Measurements from ENCODE around the gene LUM.
"Not testable (repeated sequence)": the region's sequence is repeated elsewhere in the genome, so short reads cannot be mapped to it uniquely, and the experiment has no call there.

Gene LUM

DNA sequence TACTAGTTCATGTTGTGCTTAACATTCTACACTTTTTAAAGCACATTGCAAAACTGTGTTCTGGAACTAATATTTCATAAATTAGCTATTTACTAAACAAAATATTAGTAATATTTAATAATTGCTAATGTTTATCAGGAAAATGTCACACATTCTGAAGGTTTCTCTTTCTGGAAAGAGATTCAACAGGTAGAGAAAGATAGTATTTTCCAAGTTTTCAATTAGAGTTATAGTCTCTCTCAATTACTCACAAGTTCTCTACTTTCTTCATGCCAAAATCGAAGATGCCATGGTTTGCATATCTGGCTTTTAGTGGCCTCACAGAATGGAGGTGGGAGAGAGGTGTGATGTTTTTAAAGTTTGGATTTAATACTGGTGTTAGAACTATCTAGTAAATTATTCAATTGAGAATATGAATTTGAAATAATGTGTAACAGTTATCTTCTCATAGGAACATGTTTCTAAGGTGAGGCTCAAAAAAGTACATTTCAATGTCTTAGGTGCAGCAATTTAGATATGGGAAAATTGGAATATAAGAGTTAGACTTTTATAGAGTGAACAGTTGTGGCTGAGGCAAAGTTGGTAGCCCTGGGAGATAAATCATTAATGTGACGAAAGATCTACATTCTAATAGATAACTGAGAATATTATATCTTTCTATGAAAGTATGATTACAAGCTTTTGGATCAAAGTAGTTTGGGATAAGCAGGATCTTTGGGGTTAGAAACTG is 1.5 kb downstream of the LUM start:
- DNase-seq, result no peak

DNA sequence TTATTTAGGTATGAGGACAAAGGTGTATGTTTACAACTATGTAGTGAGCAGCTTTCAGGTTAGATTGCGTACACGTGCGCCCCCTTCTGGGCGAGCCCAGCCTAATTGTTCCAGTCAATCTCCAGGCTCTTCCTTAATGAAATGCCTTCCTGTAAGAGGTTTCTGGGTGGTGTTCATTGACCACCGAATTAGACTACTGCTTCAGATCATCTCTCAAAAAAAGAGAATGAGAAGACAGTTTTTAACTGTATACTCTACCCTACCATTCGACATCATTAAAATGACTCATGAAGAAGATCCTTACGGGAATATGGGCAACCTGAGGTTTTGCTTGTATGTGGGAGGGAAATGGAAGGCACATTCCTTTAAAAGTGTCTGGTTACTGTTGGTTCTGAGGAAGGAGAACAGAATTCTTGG is 2.1 kb downstream of the LUM start:
- peak; percentile 59 to 78 (median 63) for DNase-seq

DNA sequence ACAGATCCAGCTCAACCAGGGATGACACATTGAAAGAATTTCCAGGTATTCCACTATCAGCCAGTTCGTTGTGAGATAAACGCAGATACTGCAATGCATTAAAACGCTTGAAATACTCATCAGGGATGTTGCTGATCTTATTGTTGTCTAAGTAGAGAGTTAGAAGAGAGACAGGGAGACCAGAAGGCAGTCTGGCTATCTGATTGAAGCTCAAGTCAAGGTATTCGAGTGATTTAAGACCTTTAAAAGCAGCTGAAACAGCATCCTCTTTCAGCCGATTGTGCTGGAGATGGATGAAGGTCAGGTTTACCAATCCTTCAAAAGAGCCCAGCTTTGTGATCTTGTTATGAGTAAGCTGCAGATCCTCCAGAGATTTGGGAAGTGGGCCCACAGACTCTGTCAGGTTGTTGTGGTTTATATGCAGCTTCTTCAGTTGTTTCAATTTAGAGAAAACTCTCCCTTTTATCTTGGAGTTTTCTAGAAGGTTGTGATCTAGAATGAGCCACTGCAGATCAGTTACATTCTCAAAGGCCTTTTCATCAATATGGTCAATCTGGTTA is 3.0 kb downstream of the LUM start:
- no peak for DNase-seq

DNA sequence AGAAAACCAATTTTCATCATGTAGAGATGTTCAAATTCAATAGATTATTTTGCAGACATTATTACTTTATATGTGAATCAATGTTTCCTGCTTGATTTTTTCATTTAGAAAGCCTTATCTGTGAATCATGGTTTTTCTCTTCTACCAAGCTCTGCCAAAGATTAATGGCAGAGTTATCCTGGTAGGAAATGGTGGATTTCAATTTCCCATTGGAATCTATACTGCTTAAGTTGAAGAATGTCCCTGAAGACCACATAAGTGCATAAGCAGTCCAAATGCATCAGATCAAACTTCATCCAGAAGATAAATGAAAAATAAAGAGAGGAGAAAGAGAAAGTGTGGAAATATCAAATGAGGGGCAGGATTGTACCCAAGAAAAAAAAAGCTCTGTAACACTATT is 5.0 kb downstream of the LUM start:
- no peak for DNase-seq

DNA sequence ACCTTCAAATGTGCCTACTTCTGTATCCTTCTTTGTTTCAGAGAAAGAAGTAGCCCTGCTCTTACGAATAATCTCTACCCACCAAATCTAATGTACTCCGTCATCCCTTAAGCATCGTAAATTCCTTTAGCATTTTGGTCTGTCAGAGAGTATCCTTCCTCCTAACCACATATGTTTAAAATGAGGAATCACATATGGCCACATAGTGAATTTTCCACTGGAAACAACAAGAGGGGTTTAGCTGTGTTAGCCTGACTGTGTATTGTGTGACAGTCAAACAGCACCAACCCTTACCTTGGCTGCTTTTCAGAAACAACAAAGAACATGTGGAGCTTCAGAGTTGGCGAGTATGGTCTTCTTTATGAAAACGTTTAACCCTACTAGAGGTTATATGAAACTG is 5.5 kb downstream of the LUM start:
- no peak for DNase-seq

DNA sequence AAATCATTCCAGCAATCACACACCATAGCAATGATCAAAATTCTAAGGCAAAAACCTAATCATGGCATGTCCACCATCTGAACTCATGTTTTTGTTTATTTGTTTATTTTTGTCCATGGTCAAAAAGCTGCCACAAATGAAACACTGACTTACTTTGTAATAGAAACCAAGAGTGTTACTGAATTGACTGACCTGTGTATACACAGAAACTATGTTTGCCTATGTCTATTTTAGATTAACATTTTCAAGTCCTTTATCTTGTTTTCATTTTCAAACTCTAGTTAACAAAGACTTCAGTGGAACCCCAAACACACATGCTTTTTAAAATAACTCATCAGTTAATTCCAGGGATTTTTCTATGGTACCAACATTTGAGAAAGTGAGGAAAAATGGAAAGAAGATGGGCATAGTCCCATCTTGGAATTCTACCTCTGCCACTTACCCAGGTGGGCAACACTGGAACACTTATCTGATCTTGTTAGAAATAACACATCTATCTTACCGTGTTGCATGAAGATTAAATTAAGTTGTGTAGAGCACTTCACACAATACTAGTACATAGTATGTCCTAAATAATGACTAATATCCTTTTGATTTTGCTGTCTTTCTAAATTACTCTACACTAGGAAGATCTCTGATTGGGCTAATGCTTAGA is 6.4 kb downstream of the LUM start:
- DNase-seq, result no peak

DNA sequence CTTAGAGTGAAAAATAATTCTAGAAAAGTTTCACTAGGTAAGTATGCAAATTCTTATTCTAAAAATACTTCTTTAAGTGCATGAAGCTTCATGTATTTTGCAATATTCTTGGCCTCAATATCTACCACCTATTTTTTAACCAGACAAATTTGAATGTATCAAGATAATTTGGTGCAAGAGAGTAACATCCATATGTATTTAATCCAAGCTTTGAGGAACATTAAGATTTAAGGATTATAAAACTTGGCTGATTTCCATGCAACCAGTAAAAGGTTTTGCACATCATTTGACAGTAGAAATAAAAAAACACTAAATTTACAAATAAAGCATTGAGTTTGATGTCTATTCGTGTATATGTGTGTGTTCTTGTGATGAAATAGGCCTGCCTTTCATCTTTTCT is 7.7 kb downstream of the LUM start:
- no peak for DNase-seq

DNA sequence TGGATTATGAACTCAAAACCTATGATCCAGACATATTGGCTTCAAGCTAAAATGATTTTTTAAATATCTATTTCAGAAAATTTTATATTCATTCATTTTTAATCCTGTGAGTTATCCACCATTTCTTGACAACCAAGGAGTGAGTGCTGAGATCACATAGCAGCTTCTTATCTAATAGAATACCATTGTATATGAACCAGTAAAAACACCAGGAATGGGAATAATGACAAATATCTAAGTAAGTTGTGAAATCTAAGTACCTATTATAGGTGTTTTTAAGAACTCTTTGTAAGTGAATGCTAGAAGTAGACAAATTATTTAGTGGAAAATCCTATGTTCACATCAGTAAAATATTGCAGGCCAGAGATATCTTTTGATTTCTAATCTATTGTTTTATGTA is 8.2 kb downstream of the LUM start:
- no peak for DNase-seq

DNA sequence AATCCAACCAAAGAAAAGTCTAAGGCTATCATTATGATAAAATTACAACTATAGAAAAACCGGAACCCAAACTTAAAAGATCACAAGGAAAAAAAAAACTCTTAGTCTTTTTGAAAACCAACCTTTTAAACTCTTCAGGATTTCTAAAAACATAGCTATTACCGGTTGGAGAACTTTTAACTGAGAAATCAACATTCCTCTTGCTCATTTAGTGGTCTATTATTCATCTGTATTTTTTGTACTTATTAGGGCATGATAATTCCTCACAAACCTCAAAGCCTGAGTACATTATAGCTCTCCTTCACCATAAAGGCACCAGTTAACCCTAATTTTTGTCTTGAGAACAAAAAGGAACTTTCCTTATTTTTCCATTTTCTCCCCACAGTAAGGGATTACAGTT is 10.4 kb downstream of the LUM start:
- no peak for DNase-seq

DNA sequence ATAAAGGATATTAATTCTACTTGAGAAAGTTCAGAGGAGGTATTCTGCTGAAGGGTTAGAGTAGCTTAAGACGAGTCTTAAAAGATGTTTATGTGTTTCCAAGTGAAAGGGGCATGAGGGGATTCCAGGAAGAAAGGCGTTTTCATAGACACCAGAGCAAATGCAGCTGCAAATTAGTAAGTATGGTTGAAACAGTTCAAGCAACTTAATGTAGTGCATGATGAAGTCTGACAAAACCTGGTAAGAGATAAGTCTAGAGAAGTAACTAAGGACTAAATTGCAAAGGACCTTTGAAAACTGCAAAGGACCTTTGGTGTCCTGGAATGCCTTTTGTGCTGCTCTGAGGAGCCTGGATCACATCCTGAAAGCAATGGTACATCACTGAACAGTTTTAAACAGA is 11.5 kb downstream of the LUM start:
- DNase-seq, result no peak

DNA sequence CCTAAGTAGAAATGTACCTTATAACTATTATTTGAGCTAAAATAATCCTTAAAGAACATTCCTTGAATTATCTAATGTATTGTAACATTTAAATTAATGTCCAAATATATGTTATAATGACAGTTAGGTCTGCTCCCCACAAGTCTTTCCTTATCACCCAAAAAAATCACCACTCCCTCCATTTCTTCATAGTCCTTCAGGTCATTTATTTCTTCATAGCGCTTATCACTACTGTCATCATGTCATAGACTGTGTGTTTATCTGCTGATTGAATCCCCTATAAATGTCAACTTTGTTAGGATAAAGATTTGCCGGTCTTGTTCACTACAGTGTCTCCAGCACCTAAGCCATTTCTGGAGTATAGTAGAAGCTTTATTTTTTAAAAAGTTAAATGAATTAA is 12.0 kb downstream of the LUM start:
- no peak for DNase-seq

DNA sequence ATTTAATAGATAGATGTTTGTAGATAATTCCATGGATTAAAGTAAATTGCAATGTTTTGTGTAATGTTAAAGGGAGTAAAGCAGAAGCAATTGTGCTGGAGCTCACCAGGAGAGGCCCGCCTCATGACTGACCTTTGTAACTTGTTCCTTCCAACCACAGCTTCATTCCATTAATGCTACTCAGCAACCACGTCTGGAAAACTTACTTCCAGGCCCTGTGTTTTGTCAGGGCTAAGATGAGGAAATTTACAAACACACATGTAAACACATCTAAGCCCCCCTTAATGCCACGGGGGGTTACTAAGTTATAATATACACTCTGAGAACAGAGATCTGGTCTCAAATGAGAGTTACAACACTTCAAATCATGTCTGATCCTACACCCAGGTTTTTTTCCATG is 12.4 kb downstream of the LUM start:
- DNase-seq, result no peak

DNA sequence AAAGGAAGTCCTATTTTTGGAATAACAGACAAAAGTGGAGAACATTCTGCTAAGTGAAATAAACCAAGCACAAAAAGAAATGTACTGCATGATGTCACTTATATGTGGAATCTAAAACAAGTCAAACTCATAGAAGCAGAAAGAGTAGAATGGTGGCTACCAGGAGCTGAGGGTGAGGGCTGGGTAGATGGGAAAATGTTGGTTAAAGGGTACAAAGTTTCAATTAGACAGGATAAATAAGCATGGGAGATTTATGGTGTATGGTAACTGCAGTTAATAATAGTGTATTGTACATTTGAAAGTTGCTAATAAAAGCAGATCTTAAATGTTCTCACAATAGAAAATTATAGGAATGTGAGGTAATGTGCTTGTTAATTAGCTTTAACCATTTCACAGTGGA is 12.8 kb downstream of the LUM start:
- no peak for DNase-seq

DNA sequence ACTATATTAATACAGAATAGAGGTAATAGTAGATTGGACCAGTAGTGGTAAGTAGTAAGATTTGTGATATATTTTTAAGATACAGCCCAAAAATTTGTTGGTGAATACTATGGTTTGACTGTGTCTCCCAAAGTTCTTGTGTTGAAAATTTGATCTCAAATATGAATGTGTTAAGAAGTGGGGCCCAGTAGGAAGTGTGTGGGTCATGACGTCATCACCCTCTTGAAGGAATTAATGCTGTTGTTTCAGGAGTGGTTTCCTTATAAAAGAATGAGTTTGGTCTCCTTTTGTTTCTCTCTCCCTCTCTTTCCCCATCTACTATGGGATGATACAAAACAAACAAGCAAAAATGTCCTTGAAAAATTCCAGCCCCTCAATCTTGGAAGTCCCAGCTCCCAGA is 16.3 kb downstream of the LUM start:
- no peak for DNase-seq

DNA sequence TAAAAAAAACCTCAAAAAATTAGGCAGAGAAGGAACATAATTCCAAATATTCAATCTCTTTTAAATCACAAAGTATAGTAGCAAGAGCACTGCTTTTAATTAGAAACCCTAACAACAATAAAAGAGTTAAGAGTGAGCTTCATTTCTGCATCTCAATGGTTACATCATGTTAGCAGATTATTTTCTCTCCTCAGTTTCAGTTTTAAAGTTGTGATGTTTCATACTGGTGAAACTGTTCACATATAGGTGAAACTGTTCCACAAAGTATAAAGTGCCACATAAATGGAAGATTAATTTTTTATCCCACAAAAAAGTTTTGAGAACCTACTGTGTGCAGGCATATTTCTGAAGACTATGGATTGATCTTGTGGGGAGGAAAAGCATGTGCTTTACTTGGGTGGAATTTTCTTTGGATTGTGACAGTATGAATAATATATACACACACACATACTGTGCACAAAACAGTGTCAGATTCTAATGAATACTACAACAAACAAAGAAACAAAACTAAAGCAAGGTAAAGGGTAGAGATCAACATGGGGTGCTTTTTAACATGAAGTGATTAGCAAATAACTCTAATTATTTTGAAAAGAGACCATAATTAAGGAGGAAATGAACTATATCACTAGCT is 17.1 kb downstream of the LUM start:
- no peak for DNase-seq

DNA sequence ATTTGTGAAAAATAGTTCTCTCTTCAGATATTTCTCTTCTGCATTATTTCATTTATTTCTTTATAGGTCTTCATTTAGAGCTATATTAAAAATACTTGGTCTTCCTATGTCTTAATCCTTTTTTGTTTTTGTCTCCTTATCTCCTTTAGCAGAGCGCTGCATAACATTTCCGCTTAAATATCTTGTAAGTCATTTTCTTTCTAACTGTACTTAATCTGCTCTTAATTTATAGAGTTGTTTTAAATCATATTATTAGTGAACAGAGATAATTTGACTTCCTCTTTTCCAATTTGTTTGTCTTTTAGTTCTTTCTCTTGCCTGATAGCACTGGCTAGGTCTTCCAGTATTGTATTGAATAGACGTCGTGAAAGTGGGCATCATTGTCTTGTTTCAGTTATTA is 18.0 kb downstream of the LUM start:
- DNase-seq, result no peak

DNA sequence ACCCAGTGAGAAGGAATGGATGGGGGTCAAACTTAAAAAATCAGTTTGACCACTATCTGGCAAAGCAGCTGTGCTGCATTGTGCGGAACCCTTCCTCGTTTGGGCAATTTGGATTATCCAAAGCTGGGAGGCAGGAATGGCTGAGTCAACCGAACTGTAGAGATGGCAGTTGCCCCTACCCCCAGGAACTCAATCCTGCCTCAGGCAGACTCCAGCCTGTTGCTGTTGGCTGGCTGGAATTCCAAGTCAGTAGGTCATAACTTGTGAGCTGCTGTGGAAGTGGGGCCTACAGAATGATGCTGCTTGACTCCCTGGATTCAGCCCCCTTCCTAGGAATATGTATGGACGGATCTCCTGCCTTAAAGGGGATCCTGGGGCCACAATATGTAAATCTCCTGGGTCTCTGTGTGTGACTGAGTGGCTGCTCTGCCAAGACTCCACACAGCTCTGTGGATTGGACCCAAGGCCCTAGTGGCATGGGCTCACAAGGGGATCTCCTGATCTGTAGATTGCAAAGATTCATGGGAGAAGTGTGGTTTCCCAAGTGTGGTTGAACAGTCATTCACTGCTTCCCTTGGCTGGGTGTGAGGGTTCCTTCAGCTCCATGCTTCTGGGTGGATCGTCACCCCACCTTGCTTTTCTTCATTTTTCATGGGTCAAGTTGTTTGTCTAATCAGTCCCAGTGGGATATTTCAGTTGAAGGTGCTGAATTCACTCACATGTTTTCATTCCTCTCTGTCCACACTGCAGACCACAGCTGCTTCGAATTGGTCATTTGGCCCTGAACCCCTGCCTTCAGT is 19.2 kb downstream of the LUM start:
- DNase-seq, result no peak

DNA sequence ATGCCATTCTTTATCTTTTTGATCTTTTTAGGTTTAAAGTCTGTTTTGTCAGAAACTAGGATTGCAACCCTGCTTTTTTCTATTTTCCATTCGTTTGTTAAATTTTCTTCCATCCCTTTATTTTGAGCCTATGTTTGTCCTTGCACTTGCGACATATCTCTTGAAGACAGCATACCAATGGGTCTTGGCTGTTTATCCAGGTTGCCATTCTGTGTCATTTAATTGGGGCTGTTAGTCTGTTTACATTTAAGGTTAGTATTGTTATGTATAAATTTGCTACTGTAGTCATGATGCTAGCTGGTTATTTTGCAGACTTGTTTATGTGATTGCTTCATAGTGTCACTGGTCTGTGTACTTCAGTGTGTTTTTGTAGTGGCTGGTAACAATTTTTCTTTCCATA is 21.3 kb downstream of the LUM start:
- not testable (repeated sequence) for DNase-seq

DNA sequence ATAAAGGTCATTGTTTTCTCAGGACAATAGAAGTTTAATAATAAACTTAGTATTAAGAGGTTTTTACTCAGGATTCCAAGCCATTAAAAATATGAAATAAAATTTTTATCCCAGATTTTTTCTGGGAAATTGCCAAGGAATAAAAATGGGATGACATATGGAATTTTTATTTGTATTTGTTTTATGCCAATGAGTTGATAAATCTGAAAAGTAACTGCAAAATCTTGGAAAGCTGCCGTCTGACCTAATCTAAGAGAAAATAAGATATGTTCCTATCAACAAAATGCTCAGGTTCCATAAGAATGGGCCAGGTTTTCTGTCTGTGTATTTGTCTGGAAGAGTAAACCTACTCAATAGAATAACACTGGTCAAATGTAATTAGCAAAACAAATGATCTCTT is 31.3 kb downstream of the LUM start:
- DNase-seq, result no peak

DNA sequence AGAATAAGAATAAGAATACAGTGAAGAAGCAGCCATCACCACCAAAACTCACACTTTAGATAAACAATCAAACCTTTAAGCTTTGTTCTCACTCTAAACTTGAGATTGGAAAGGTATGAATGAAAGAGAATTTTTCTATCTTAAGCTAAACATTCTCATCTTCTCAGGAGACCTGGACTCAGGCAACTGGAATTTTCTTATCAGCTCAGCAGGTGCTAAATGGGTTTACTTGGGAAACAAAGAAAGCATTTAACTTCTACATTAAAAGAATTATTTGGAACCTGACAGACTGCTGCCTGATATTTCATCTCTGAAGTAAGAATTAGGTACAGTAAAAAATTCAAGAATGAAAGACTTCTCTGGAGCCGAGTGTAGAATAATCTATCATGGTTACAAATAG is 32.8 kb downstream of the LUM start:
- no peak for DNase-seq

DNA sequence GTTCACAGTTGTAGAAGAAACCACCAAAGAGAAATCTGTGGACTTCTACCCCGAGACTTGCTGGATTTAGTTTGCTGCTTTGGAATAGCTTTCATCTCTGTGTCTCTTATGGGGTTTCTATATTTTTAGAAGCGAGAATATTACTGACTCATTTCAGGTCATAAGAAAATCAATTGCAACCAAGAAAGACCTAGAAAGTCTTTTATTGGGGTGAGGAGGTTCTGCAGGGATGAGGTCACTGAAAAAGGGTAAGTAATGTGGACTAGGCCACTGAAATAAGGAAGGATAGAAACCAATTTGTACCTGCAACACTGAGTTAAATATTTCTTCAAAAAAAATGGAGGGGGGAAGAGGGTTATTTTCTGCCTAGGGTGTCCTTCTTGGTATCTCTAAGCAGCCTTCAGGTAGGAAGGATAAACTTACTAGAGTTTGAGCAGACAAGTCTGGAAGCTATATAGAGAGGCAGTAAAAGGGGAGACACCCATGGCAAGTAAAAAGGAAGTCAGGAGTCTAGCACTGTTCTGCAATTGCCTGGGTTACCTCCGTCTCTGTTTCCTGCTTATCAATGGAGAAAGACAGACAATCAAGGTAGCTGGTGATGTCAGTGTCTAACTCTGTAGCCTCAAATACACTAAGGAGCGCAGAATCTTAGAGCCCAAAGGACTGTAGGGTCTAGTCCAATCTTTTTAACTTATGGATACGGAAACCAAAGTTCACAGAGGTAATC is 33.9 kb downstream of the LUM start:
- no peak for DNase-seq

DNA sequence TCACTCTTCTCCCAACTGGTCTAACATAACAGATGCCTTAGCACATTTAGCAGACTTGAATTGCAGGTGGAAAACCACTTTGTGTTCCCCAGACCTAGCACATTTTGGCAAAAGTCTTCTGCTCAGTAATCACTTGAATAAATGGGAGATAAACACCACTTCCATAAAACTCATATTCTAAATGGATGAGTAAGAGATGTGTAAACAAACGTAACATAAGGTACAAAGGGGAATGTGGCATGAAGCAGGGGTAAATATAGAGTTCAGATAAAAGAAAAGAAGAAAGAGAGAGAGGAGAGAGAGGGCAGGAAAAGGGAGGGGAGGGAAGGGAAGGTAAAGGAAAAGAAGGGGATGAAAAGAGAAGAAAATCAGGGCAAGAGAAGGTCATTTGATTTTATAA is 36.4 kb downstream of the LUM start:
- DNase-seq, result no peak
